Measurements from ENCODE around the gene EPHA1.

- no peak for TF ChIP-seq CTCF (conservative IDR thresholded peaks at IDR 0.05; ENCODE audit: low read depth, low read length)
- no peak for TF ChIP-seq EZH2 (IDR thresholded peaks at IDR 0.05; ENCODE audit: borderline replicate concordance, low read depth, low read length, poor library complexity, severe bottlenecking)
Measured at GRCh38 chr7:143379611-143380259, 28.9 kb downstream of the EPHA1 start.

Data from A673 (cell line).